ENCODE results near the gene RHBDF2.

GRCh38 chr17:76449126-76449525, 52.1 kb downstream of the RHBDF2 start:
- TF ChIP-seq CTCF (IDR thresholded peaks at IDR 0.05) (no peak), POLR2A (IDR thresholded peaks at IDR 0.05) (no peak)

Measured in uterus (tissue), 2 donors.